Medulla oblongata (tissue), 1 donor: ENCODE data around the gene TMEM92.

ENCODE experiments used
- DNase-seq: peaks from one replicate; pipeline ENCODE4 v3.0.0-alpha.2; 2015; ENCODE audit errors: extremely low spot score

The TMEM92 gene

DNA sequence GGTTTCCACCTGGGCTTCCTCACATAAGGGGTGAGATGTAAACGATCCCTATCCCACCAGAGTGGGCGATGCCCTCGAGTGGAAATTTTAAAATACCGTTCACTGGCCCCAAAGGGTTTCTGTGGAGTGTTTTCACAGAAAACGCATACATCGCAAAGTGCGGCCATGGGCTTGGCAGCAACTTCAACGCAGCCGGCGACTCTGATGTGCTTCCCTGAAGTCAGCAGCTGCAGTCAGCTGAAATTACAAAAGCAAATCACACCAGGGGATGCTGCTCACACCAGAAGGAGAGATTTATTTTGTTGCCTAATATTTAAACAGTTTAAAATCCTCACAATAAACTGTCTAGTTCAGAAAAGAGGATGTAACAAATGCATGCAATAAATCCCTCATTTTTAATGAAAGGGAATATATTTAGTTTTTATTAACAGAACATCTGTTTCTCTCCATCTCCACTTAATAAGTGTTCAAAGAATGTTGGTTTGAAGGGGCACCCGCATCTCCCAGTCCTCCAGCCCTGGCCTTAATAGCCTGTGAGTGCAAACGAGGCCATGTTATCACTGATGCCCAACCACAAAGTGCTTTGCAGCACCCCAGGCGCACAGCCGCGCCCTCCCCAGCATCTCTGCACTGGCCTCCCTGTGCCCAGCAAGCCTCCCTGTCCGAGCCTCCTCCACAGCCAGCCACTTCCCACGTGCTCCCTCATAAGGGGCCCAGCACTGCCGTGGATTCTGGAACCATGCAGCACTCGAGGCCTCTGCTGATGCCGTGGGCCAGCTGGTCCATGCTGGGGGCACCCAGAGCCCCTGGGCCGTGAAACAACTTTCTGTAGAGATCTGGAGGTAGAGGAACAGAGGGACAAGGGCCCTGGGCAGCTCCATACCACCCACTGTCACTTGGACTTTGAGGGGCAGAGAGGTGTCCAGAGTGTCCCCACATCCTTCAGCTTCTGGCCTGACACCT lies 54.4 kb downstream of the TMEM92 start:
- DNase-seq = no peak

DNA sequence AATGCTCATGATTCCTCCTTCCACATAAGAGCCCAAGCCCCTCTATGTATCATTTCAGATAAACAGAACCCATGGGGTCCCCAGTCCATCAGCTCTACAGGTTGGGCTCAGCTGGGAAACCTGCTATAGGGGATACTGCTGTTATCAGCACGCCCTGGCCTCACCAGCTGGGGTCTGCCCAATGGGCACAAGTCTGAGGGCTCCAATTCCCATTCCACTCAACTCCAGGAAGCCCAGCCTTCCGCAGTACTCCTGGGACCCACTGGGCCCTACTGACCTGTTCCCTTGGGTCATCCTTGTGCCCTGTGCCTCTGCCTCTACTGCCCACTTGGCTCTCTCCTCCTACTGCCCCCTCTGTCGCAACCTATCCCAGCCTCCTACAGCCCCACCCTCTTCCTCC lies 55.5 kb downstream of the TMEM92 start:
- DNase-seq = no peak

DNA sequence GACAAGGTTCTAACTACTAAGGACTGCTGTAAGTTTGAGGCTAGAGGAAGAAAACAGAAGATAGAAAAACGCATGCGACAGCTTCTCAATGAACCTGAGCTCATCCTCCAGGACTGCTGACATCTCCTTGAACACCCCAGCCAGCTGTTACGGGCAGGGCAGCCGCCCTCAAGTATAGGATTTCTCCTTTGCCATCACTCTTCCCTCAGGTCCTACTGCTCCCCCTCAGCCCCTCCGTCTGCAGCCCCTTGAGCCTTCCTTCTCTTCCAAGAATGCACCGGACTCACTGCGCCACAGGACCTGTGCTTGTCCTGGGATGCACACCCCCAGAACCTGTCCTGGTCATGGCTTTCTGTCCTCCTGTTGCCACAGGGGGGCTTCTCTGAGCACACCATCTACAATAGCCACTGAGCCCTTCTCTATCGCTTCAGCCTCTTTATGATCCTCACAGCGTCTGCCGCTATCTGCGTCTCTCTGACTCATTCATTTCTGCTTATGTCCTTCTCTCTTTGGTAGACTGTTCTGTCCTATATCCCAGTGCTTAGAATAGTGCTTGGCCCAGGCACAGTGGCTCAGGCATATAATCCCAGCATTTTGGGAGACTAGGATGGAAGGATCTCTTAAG lies 56.0 kb downstream of the TMEM92 start:
- no peak for DNase-seq
